PC-9 (cell line): ENCODE results near the gene ADAMTS4. TPM values are rescaled to one million over a fixed set of nuclear protein-coding genes. Genes with fewer than 3 reads are reported as not detected.

Experiments
- BruUV-seq: library from RNA; stranded (reverse); fragments of 400-500 nt; replicated peaks from 2 replicates; lab custom pipeline; 2021; lab: Mats Ljungman, UMichigan
- CTCF ChIA-PET: fragments of 300-600 bp; sonication (Branson Sonifier 250); formaldehyde crosslinking; loops from one replicate; lab custom pipeline; 2022; ENCODE audit warnings: antibody characterized with exemption; lab: Charles Lee
- POLR2A ChIA-PET: fragments of 300-600 bp; sonication (Branson Sonifier 250); formaldehyde crosslinking; loops from one replicate; lab custom pipeline; 2022; ENCODE audit warnings: antibody characterized with exemption; ENCODE audit not compliant: unreplicated experiment; lab: Charles Lee
- DNase-seq, 2 experiments: peaks; one replicate each; pipeline versions ENCODE4 v3.0.0 to v3.0.0-alpha.2; 2015 to 2022; ENCODE audit warnings: mixed read lengths in 1 of 2
- H2AFZ ChIP-seq: fragments of 200-600 bp; sonication (generic); 2 replicates; pipeline ENCODE4 v1.8.1; 2017; ENCODE audit warnings: antibody characterized with exemption
- H3F3A ChIP-seq: fragments of 200-600 bp; sonication (generic); 2 replicates; pipeline ENCODE4 v1.8.1; 2017; ENCODE audit warnings: antibody characterized with exemption, mild to moderate bottlenecking, low read depth; ENCODE audit not compliant: insufficient read depth
- H3K27ac ChIP-seq: fragments of 200-600 bp; sonication (generic); 2 replicates; pipeline ENCODE4 v1.6.1; 2016; ENCODE audit warnings: mixed run types
- H3K27me3 ChIP-seq: fragments of 200-600 bp; sonication (generic); 2 replicates; pipeline ENCODE4 v1.6.1; 2016; ENCODE audit warnings: low read depth, mixed run types; ENCODE audit not compliant: insufficient read depth
- H3K36me3 ChIP-seq: fragments of 200-600 bp; sonication (generic); 2 replicates; pipeline ENCODE4 v1.6.1; 2016; ENCODE audit warnings: low read depth, mixed run types
- H3K4me1 ChIP-seq: fragments of 200-600 bp; sonication (generic); replicated peaks from 2 replicates; pipeline ENCODE4 v1.6.1; 2016; ENCODE audit warnings: mixed run types; ENCODE audit not compliant: insufficient read depth
- H3K4me2 ChIP-seq: fragments of 200-600 bp; sonication (generic); 2 replicates; pipeline ENCODE4 v1.6.1; 2017; ENCODE audit warnings: mixed run types
- H3K4me3 ChIP-seq: fragments of 200-600 bp; sonication (generic); 2 replicates; pipeline ENCODE4 v1.6.1; 2016; ENCODE audit warnings: mixed run types
- H3K79me2 ChIP-seq: fragments of 200-600 bp; sonication (generic); 2 replicates; pipeline ENCODE4 v1.6.1; 2017; ENCODE audit warnings: low read depth, mixed run types
- H3K9me2 ChIP-seq: fragments of 200-600 bp; sonication (generic); 2 replicates; pipeline ENCODE4 v1.8.1; 2017; ENCODE audit warnings: mild to moderate bottlenecking; ENCODE audit not compliant: insufficient read depth
- H3K9me3 ChIP-seq: fragments of 200-600 bp; sonication (generic); 2 replicates; pipeline ENCODE4 v1.8.1; 2016; ENCODE audit warnings: low read depth; ENCODE audit not compliant: insufficient read depth
- H4K20me1 ChIP-seq: fragments of 200-600 bp; sonication (generic); 2 replicates; pipeline ENCODE4 v1.8.1; 2017; ENCODE audit not compliant: insufficient read depth
- CTCF ChIP-seq: fragments of 200-600 bp; sonication (generic); conservative IDR thresholded peaks from 2 replicates; pipeline ENCODE4 v1.6.1; 2017; ENCODE audit warnings: mixed run types, antibody characterized with exemption, mild to moderate bottlenecking, moderate library complexity
- EZH2 ChIP-seq: fragments of 200-600 bp; sonication (generic); IDR thresholded peaks from 2 replicates; pipeline ENCODE4 v1.8.0; 2017; ENCODE audit warnings: antibody characterized with exemption, low read depth
- intact Hi-C: fragments of 100-400 bp; cut with micrococcal nuclease; formaldehyde crosslinking; loops from one replicate; pipeline ENCODE4 v1.10.0; 2022; ENCODE audit not compliant: unreplicated experiment
- total RNA-seq: library from RNA; stranded (reverse); gene quantifications from 2 replicates; pipeline ENCODE4 v1.2.3, GENCODE V29; 2021

Gene ADAMTS4
- total RNA-seq, 1 experiment from 2014 or later, result not detected

GRCh38 chr1:161241682-161242081, 42.8 kb upstream of the ADAMTS4 start:
- intact Hi-C loops, result no loop called here
- Histone ChIP-seq H3K79me2 (no peaks in the 10 kb centered on the region), H3K4me3 (no peak overlapping the region), H3F3A (peaks cover 5% of the 10 kb centered on the region; the same call in 1 of the 2 replicates), H4K20me1 (no peaks in the 10 kb centered on the region), H3K27ac (no peak overlapping the region), H3K9me2 (no peaks in the 10 kb centered on the region), H3K9me3 (no peaks in the 10 kb centered on the region), H3K27me3 (no peaks in the 10 kb centered on the region), H3K4me2 (no peak overlapping the region), H3K36me3 (no peaks in the 10 kb centered on the region), H2AFZ (no peak overlapping the region), H3K4me1 (0 out of 2 replicates have a peak, but pooled peaks cover under 1% of the 10 kb centered on the region)
- POLR2A ChIA-PET, result no interaction called here
- no TSS peak for BruUV-seq
- no peak for TF ChIP-seq EZH2
- TF ChIP-seq CTCF, result no peak
- CTCF ChIA-PET, result no interaction called here
- no peak for DNase-seq

GRCh38 chr1:161238039-161238473, 39.2 kb upstream of the ADAMTS4 start, which contains the start of gene NR1I3:
Gene NR1I3 (minus strand): TSS chr1:161238203. CDS start chr1:161236565, 1,638 bp downstream.
- Histone ChIP-seq H3K9me3 (no peaks in the 10 kb centered on the region), H3K79me2 (no peaks in the 10 kb centered on the region), H3K4me3 (no peak within 1 kb of the TSS), H3F3A (peaks cover 5% of the 10 kb centered on the region; the same call in 1 of the 2 replicates), H3K4me1 (0 out of 2 replicates have a peak, but pooled peaks cover 5% of the 10 kb centered on the region), H3K27ac (no peak within 1 kb of the TSS), H3K9me2 (no peaks in the 10 kb centered on the region), H2AFZ (no peak within 1 kb of the TSS), H3K27me3 (no peaks in the 10 kb centered on the region), H3K4me2 (no peak within 1 kb of the TSS), H4K20me1 (no peaks in the 10 kb centered on the region), H3K36me3 (no peaks in the 10 kb centered on the region)
- CTCF ChIA-PET, result interaction anchor here (0.7 kb wide), 1 partner anchor 31 kb away, joined by 4 read pairs; no protein-coding TSS in a partner anchor
- intact Hi-C loops, result no loop called here
- TF ChIP-seq CTCF (no peak), EZH2 (no peak)
- POLR2A ChIA-PET, result no interaction called here
- no peak for DNase-seq
- BruUV-seq, result no TSS peak

GRCh38 chr1:161235957-161236775, 37.3 kb upstream of the ADAMTS4 start:
- no peaks in the 10 kb centered on the region for H3K9me2 ChIP-seq
- no peaks in the 10 kb centered on the region for H3K36me3 ChIP-seq
- H3K27ac ChIP-seq, result no peak overlapping the region
- no peaks in the 10 kb centered on the region; the same call in 1 of the 2 replicates for H4K20me1 ChIP-seq
- ChIA-PET CTCF (no interaction called here), POLR2A (no interaction called here)
- H3K4me3 ChIP-seq, result no peak overlapping the region
- H3K4me2 ChIP-seq, result no peak overlapping the region
- TF ChIP-seq CTCF, result no peak
- TF ChIP-seq EZH2, result no peak
- BruUV-seq, result no TSS peak
- H3K4me1 ChIP-seq, result 0 out of 2 replicates have a peak, but pooled peaks cover 5% of the 10 kb centered on the region
- H3K9me3 ChIP-seq, result no peaks in the 10 kb centered on the region
- no peaks in the 10 kb centered on the region for H3K79me2 ChIP-seq
- H3F3A ChIP-seq, result no peaks in the 10 kb centered on the region
- no peak overlapping the region for H2AFZ ChIP-seq
- no peaks in the 10 kb centered on the region for H3K27me3 ChIP-seq
- intact Hi-C loops, result no loop called here
- peak in 1 of 2 experiments; percentile 70 for DNase-seq
